Measurements from ENCODE around the gene APAF1.
"Not testable (repeated sequence)": the region's sequence is repeated elsewhere in the genome, so short reads cannot be mapped to it uniquely, and the experiment has no call there.

APAF1 gene, protein sequence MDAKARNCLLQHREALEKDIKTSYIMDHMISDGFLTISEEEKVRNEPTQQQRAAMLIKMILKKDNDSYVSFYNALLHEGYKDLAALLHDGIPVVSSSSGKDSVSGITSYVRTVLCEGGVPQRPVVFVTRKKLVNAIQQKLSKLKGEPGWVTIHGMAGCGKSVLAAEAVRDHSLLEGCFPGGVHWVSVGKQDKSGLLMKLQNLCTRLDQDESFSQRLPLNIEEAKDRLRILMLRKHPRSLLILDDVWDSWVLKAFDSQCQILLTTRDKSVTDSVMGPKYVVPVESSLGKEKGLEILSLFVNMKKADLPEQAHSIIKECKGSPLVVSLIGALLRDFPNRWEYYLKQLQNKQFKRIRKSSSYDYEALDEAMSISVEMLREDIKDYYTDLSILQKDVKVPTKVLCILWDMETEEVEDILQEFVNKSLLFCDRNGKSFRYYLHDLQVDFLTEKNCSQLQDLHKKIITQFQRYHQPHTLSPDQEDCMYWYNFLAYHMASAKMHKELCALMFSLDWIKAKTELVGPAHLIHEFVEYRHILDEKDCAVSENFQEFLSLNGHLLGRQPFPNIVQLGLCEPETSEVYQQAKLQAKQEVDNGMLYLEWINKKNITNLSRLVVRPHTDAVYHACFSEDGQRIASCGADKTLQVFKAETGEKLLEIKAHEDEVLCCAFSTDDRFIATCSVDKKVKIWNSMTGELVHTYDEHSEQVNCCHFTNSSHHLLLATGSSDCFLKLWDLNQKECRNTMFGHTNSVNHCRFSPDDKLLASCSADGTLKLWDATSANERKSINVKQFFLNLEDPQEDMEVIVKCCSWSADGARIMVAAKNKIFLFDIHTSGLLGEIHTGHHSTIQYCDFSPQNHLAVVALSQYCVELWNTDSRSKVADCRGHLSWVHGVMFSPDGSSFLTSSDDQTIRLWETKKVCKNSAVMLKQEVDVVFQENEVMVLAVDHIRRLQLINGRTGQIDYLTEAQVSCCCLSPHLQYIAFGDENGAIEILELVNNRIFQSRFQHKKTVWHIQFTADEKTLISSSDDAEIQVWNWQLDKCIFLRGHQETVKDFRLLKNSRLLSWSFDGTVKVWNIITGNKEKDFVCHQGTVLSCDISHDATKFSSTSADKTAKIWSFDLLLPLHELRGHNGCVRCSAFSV (N-terminal part only)

DNA sequence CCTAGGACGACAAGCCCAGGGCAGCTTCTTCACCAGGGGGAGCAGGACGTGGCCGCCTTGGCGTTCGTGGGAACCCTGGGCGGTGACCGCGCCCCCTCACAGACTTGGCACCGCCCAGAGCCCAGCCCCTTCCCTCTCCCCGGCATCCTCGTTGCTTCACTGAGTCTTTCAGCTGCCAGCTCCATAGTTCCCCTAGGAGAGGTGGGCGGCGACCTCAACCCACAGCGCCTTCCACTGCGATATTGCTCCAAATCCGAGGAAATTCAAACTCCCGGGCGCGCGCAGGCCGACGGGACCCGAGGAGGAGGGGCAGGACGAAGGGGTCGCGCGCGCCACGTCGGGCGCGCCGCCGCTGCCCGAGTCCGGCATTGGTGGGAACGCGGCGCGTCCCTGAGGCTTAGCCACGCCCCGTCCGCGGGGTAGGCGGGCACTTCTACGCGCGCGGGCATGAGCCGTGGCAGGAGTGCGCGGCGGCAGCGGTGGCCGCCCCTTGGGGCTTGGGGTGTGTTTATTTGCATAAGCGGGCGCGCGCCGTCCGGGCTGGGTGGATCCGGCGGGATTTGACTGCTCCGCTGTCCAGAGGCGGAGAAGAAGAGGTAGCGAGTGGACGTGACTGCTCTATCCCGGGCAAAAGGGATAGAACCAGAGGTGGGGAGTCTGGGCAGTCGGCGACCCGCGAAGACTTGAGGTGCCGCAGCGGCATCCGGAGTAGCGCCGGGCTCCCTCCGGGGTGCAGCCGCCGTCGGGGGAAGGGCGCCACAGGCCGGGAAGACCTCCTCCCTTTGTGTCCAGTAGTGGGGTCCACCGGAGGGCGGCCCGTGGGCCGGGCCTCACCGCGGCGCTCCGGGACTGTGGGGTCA lies at the start of gene APAF1, which contains the start of gene IKBIP:
Gene APAF1 (plus strand): TSS at position 579 of the 860 bp plus-strand sequence. CDS start 3,070 bp downstream, outside the sequence.
Gene IKBIP (minus strand): TSS at position 77 of the 860 bp plus-strand sequence. CDS start 87 bp downstream, outside the sequence.
- TF ChIP-seq, protein P1, sequence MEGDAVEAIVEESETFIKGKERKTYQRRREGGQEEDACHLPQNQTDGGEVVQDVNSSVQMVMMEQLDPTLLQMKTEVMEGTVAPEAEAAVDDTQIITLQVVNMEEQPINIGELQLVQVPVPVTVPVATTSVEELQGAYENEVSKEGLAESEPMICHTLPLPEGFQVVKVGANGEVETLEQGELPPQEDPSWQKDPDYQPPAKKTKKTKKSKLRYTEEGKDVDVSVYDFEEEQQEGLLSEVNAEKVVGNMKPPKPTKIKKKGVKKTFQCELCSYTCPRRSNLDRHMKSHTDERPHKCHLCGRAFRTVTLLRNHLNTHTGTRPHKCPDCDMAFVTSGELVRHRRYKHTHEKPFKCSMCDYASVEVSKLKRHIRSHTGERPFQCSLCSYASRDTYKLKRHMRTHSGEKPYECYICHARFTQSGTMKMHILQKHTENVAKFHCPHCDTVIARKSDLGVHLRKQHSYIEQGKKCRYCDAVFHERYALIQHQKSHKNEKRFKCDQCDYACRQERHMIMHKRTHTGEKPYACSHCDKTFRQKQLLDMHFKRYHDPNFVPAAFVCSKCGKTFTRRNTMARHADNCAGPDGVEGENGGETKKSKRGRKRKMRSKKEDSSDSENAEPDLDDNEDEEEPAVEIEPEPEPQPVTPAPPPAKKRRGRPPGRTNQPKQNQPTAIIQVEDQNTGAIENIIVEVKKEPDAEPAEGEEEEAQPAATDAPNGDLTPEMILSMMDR (conservative IDR thresholded peaks at IDR 0.05): no peak
- peak within 1 kb of the TSS; percentile 74 for H3K27ac ChIP-seq

DNA sequence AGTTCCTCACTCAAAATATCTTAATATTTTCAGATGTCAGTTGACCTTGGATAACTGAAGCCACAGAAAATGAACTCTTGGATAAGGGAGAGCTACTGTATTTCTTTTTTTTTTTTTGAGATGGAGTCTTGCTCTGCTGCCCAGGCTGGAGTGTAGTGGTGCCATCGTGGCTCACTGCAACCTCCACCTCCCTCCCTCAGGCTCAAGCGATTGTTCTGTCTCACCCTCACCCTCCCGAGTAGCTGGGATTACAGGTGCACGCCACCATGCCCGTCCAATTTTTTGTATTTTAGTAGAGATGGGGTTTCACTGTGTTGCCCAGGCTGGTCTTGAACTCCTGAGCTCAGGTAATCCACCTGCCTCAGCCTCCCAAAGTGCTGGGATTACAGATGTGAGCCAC lies 47.8 kb upstream of the APAF1 start:
- H3K27ac ChIP-seq: not testable (repeated sequence)

DNA sequence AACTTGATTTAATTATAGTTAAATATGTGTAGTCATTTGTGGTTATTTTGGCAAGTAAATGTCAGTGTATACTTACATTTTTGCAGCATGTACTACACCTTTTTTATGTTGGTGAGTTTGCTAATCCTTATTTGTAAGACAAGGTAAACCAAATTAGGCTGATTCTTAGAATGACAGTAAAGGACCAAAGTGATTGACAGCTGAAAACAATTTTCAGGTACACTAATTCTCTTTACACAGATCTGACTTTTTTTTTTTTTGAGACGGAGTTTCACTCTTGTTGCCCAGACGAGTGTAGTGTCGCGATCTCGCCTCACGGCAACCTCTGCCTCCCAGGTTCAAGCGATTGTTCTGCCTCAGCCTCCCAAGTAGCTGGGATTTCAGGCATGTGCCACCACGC lies 43.2 kb upstream of the APAF1 start:
- H3K27ac ChIP-seq: no peak overlapping the region

DNA sequence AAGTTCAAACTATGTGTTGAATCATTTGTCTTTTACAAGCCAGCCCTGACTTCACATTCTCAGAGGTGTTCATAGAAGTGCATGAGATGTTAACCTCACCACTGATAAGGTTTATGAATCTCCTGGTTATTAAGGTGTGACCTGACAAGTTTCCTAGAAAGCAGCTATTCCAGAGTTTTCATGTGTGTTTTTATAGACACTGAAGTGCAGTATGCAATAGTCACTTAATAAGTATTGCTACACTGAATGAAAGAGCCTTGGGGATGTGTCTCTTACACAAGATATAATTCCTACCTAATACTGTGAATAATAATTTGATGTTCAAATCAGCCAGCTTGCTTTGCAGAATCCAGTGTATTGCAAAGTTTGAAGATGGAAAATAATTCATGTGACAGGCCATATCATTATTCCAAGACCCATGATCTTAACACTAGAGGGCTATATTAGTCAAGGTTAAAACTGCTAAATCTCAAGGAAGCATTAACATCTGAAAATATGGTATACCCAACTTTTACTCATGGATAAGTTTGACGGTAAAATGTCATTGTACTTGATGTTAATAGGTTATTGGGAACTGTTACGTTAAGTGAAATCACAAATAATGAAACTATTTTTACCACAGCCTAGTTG lies 38.6 kb upstream of the APAF1 start:
- no peak overlapping the region for H3K27ac ChIP-seq
- TF ChIP-seq, protein P1 (conservative IDR thresholded peaks at IDR 0.05): peak; percentile 26

More for the DNA sequence above, 43.2 kb upstream of the APAF1 start:
- TF ChIP-seq, protein P1 (conservative IDR thresholded peaks at IDR 0.05): no peak

DNA sequence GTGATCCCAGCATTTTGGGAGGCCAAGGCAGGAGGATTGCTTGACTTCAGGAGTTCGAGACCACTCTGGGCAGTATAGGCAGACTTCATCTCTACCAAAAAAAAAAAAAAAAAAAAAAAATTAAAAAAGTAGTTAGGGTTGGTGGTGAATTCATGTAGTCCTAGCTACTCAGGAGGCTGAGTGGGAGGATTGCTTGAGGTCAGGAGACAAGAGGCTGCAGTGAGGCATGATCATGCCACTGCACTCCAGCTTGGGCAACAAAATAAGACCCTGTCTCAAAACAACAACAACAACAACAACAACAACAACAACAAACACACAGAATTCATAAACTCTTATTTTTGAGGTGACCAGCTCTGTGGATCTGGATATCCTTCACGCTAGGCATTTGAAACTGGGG lies 34.5 kb upstream of the APAF1 start:
- TF ChIP-seq, protein P1 (conservative IDR thresholded peaks at IDR 0.05): no peak
- H3K27ac ChIP-seq: no peak overlapping the region

DNA sequence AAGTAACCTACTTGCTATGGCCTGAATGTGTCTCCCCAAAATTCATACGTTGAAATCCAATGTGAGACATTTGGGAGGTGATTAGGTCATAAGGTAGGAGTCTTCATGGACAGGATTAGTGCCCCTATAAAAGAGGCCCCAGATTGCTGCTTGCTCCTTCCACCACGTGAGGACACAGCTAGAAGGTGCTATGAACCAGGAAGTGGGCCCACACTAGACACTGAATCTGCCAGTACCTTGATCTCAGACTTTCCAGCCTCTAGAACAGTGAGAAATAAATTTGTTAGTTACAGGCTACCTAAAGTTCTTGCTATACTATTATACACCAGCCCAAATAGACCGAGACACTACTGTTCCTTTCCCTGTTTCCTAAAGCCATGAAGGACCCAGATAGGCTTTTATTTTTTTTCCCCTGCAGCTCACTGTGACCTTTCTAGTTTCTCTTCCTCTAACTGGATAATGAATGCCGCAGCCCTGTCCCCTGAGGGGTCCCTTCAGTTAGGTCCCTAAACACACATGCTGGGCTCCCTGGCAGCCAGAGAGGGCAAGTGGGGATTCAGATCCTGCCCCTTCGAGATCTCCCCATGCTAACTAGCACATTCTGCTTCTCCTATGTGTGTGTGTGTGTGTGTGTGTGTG lies 32.3 kb upstream of the APAF1 start:
- TF ChIP-seq, protein P1 (conservative IDR thresholded peaks at IDR 0.05): no peak
- H3K27ac ChIP-seq: no peak overlapping the region
